ENCODE data around the gene DCXR.

DCXR gene

DNA sequence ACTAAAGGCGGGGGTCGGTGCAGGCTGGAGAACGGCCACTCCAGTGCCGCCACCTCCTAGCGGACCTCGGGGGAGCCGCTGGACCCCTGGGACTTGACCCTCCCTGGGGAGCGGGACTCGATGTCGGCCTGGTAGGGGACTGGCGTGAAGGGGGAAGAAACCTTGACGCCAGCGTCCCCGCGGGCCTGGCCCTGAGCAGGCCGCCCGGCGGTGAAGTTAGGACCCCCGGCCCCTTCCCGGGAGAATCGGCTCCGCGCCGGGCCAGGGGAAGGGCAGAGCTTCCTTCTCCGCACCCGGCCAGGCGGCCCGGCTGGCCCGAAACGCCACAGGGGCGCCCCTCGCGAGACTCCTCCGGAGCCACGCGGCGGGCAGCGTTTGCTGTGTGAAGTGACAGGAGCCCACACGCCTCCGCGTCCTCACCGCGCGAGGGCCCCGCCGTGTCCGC lies 27.7 kb upstream of the DCXR start:
- no peaks in the 10 kb centered on the region for H3K9me3 Mint-ChIP-seq
- peak; percentile 50 for DNase-seq
- H3K4me3 Mint-ChIP-seq, result peak overlapping the region; percentile 76
- peaks cover 13% of the 10 kb centered on the region for H3K27me3 Mint-ChIP-seq (ENCODE audit: low read depth, poor library complexity)
- H3K4me1 Mint-ChIP-seq, result peaks cover 4% of the 10 kb centered on the region
- TF ChIP-seq, protein P1, sequence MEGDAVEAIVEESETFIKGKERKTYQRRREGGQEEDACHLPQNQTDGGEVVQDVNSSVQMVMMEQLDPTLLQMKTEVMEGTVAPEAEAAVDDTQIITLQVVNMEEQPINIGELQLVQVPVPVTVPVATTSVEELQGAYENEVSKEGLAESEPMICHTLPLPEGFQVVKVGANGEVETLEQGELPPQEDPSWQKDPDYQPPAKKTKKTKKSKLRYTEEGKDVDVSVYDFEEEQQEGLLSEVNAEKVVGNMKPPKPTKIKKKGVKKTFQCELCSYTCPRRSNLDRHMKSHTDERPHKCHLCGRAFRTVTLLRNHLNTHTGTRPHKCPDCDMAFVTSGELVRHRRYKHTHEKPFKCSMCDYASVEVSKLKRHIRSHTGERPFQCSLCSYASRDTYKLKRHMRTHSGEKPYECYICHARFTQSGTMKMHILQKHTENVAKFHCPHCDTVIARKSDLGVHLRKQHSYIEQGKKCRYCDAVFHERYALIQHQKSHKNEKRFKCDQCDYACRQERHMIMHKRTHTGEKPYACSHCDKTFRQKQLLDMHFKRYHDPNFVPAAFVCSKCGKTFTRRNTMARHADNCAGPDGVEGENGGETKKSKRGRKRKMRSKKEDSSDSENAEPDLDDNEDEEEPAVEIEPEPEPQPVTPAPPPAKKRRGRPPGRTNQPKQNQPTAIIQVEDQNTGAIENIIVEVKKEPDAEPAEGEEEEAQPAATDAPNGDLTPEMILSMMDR (IDR thresholded peaks at IDR 0.05), result no peak
- H3K27ac Mint-ChIP-seq, result no peak overlapping the region
- no peaks in the 10 kb centered on the region for H3K36me3 Mint-ChIP-seq (ENCODE audit: low read depth)

- peaks cover 9% of the 10 kb centered on the region for H3K27me3 Mint-ChIP-seq (ENCODE audit: low read depth, poor library complexity)
These were observed 27.1 kb upstream of the DCXR start for GRCh38 chr17:82064433-82065192.

GRCh38 chr17:82063424-82064415 lies 26.2 kb upstream of the DCXR start:
- peaks cover 4% of the 10 kb centered on the region for H3K4me1 Mint-ChIP-seq
- peak overlapping the region; percentile 76 for H3K4me3 Mint-ChIP-seq
- no peaks in the 10 kb centered on the region for H3K9me3 Mint-ChIP-seq
- TF ChIP-seq, protein P1 (IDR thresholded peaks at IDR 0.05), result no peak
- no peak overlapping the region for H3K27ac Mint-ChIP-seq
- DNase-seq, result no peak
- peaks cover 3% of the 10 kb centered on the region for H3K27me3 Mint-ChIP-seq (ENCODE audit: low read depth, poor library complexity)
- H3K36me3 Mint-ChIP-seq (ENCODE audit: low read depth), result no peaks in the 10 kb centered on the region

More at GRCh38 chr17:82064433-82065192, 27.1 kb upstream of the DCXR start:
- DNase-seq, result no peak
- peaks cover 4% of the 10 kb centered on the region for H3K4me1 Mint-ChIP-seq
- H3K9me3 Mint-ChIP-seq, result no peaks in the 10 kb centered on the region
- TF ChIP-seq, protein P1 (IDR thresholded peaks at IDR 0.05), result no peak
- no peaks in the 10 kb centered on the region for H3K36me3 Mint-ChIP-seq (ENCODE audit: low read depth)
- H3K27ac Mint-ChIP-seq, result no peak overlapping the region
- H3K4me3 Mint-ChIP-seq, result peak overlapping the region; percentile 76

DNA sequence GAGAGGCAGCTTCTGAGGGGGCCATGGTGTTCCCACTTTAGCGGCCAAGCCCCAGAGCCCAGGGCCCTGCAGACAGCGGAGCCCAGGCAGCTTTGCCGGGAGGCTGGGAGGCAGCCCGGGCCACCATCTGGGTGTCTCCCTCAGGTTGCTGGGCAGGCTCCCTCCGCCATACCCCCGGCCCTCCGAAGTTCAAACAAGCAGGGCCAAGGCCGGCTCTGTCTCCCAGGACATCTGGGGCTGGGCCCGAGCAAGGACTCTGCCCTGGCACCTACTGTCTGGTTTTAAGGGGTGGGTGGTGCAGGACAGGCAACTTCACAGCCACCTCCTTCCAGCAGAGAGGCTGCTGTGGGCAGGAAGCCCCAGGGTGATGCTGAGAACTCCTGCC lies 25.5 kb upstream of the DCXR start:
- DNase-seq, result no peak
- no peaks in the 10 kb centered on the region for H3K27me3 Mint-ChIP-seq (ENCODE audit: low read depth, poor library complexity)
- H3K4me3 Mint-ChIP-seq, result no peak overlapping the region
- peaks cover 4% of the 10 kb centered on the region for H3K4me1 Mint-ChIP-seq
- H3K36me3 Mint-ChIP-seq (ENCODE audit: low read depth), result no peaks in the 10 kb centered on the region
- no peak overlapping the region for H3K27ac Mint-ChIP-seq
- TF ChIP-seq, protein P1 (IDR thresholded peaks at IDR 0.05), result no peak
- H3K9me3 Mint-ChIP-seq, result no peaks in the 10 kb centered on the region

- Mint-ChIP-seq H3K9me3 (no peaks in the 10 kb centered on the region), H3K36me3 (ENCODE audit: low read depth) (no peaks in the 10 kb centered on the region), H3K4me3 (no peak overlapping the region), H3K4me1 (peaks cover 4% of the 10 kb centered on the region), H3K27me3 (ENCODE audit: low read depth, poor library complexity) (no peaks in the 10 kb centered on the region), H3K27ac (no peak overlapping the region)
- DNase-seq, result no peak
- TF ChIP-seq, protein P1 (IDR thresholded peaks at IDR 0.05), result no peak
These were observed 24.8 kb upstream of the DCXR start for GRCh38 chr17:82062076-82062983.

All from nephron progenitor cell (in vitro differentiated cells).